Measurements from ENCODE around the gene FBRSL1. TPM values are rescaled to one million over a fixed set of nuclear protein-coding genes. Genes with fewer than 3 reads are reported as not detected.

The FBRSL1 gene
- total RNA-seq, 1 experiment from 2014 or later, result 10.7 TPM

GRCh38 chr12:132543298-132544079 lies 53.5 kb downstream of the FBRSL1 start:
- H3K36me3 ChIP-seq, result no peaks in the 10 kb centered on the region
- H3K4me3 ChIP-seq, result no peak overlapping the region
- no peaks in the 10 kb centered on the region for H3K27me3 ChIP-seq
- H3K9me3 ChIP-seq, result no peaks in the 10 kb centered on the region
- DNase-seq, result no peak

- no peak for DNase-seq
- H3K4me3 ChIP-seq, result no peak overlapping the region
- no peaks in the 10 kb centered on the region for H3K9me3 ChIP-seq
- H3K27me3 ChIP-seq, result no peaks in the 10 kb centered on the region
- no peaks in the 10 kb centered on the region for H3K36me3 ChIP-seq
Observed at GRCh38 chr12:132544080-132544397, 54.1 kb downstream of the FBRSL1 start.

- Histone ChIP-seq H3K4me3 (no peak overlapping the region), H3K36me3 (no peaks in the 10 kb centered on the region), H3K27me3 (no peaks in the 10 kb centered on the region), H3K9me3 (no peaks in the 10 kb centered on the region)
- no peak for DNase-seq
Observed at GRCh38 chr12:132544498-132544897, 54.5 kb downstream of the FBRSL1 start.

- Histone ChIP-seq H3K9me3 (no peaks in the 10 kb centered on the region), H3K36me3 (no peaks in the 10 kb centered on the region), H3K27me3 (no peaks in the 10 kb centered on the region), H3K4me3 (no peak overlapping the region)
- no peak for DNase-seq
Observed at GRCh38 chr12:132545164-132545953, 55.4 kb downstream of the FBRSL1 start.

GRCh38 chr12:132545955-132546354 lies 56.0 kb downstream of the FBRSL1 start:
- Histone ChIP-seq H3K4me3 (no peak overlapping the region), H3K36me3 (no peaks in the 10 kb centered on the region), H3K9me3 (no peaks in the 10 kb centered on the region), H3K27me3 (no peaks in the 10 kb centered on the region)
- no peak for DNase-seq

- Histone ChIP-seq H3K4me3 (no peak overlapping the region), H3K36me3 (no peaks in the 10 kb centered on the region), H3K9me3 (no peaks in the 10 kb centered on the region), H3K27me3 (no peaks in the 10 kb centered on the region)
- no peak for DNase-seq
Observed at GRCh38 chr12:132546647-132547046, 56.7 kb downstream of the FBRSL1 start.

- no peaks in the 10 kb centered on the region for H3K9me3 ChIP-seq
- no peaks in the 10 kb centered on the region for H3K27me3 ChIP-seq
- no peak for DNase-seq
- H3K4me3 ChIP-seq, result no peak overlapping the region
- no peaks in the 10 kb centered on the region for H3K36me3 ChIP-seq
Observed at GRCh38 chr12:132547205-132547740, 57.3 kb downstream of the FBRSL1 start.

- H3K36me3 ChIP-seq, result no peaks in the 10 kb centered on the region
- no peaks in the 10 kb centered on the region for H3K9me3 ChIP-seq
- H3K4me3 ChIP-seq, result no peak overlapping the region
- no peaks in the 10 kb centered on the region for H3K27me3 ChIP-seq
- DNase-seq, result no peak
Observed at GRCh38 chr12:132548430-132549058, 58.6 kb downstream of the FBRSL1 start.

GRCh38 chr12:132549059-132549458 lies 59.1 kb downstream of the FBRSL1 start:
- no peak for DNase-seq
- Histone ChIP-seq H3K36me3 (no peaks in the 10 kb centered on the region), H3K4me3 (no peak overlapping the region), H3K27me3 (no peaks in the 10 kb centered on the region), H3K9me3 (no peaks in the 10 kb centered on the region)

GRCh38 chr12:132550014-132550802 lies 60.3 kb downstream of the FBRSL1 start:
- H3K9me3 ChIP-seq, result no peaks in the 10 kb centered on the region
- no peak overlapping the region for H3K4me3 ChIP-seq
- H3K36me3 ChIP-seq, result no peaks in the 10 kb centered on the region
- no peaks in the 10 kb centered on the region for H3K27me3 ChIP-seq
- DNase-seq, result no peak

GRCh38 chr12:132550830-132551640 lies 61.1 kb downstream of the FBRSL1 start:
- no peaks in the 10 kb centered on the region for H3K9me3 ChIP-seq
- DNase-seq, result no peak
- H3K4me3 ChIP-seq, result no peak overlapping the region
- no peaks in the 10 kb centered on the region for H3K27me3 ChIP-seq
- H3K36me3 ChIP-seq, result no peaks in the 10 kb centered on the region

- Histone ChIP-seq H3K36me3 (no peaks in the 10 kb centered on the region), H3K27me3 (no peaks in the 10 kb centered on the region), H3K4me3 (no peak overlapping the region), H3K9me3 (no peaks in the 10 kb centered on the region)
- no peak for DNase-seq
Observed at GRCh38 chr12:132551641-132552031, 61.7 kb downstream of the FBRSL1 start.

- no peaks in the 10 kb centered on the region for H3K36me3 ChIP-seq
- H3K27me3 ChIP-seq, result no peaks in the 10 kb centered on the region
- H3K9me3 ChIP-seq, result no peaks in the 10 kb centered on the region
- no peak for DNase-seq
- no peak overlapping the region for H3K4me3 ChIP-seq
Observed at GRCh38 chr12:132554845-132555630, 65.1 kb downstream of the FBRSL1 start.

GRCh38 chr12:132555686-132556085 lies 65.7 kb downstream of the FBRSL1 start:
- Histone ChIP-seq H3K27me3 (no peaks in the 10 kb centered on the region), H3K9me3 (no peaks in the 10 kb centered on the region), H3K36me3 (no peaks in the 10 kb centered on the region), H3K4me3 (no peak overlapping the region)
- no peak for DNase-seq

GRCh38 chr12:132556216-132556615 lies 66.3 kb downstream of the FBRSL1 start:
- Histone ChIP-seq H3K36me3 (peaks cover 2% of the 10 kb centered on the region), H3K27me3 (no peaks in the 10 kb centered on the region), H3K9me3 (no peaks in the 10 kb centered on the region), H3K4me3 (no peak overlapping the region)
- no peak for DNase-seq
